IMR-90 (cell line): Measurements from ENCODE around the gene FAM168B. TPM values are rescaled to one million over a fixed set of nuclear protein-coding genes. Genes with fewer than 3 reads are reported as not detected.

Source experiments
- ATAC-seq: fragments of 200-7000 bp; cut with Tn5 transposase; 2 replicates; pipeline ENCODE4 v1.9.1; 2020; ENCODE audit warnings: low read depth, mild to moderate bottlenecking, moderate library complexity
- BruUV-seq: library from RNA; stranded (reverse); fragments of 400-500 nt; replicated peaks from 2 replicates; lab custom pipeline; 2021; lab: Mats Ljungman, UMichigan
- CTCF ChIA-PET: fragments of 300-600 bp; formaldehyde crosslinking; extraction: SDS; loops from one replicate; lab custom pipeline; 2021; ENCODE audit warnings: antibody characterized with exemption; lab: Yijun Ruan, JAX
- POLR2A ChIA-PET: fragments of 300-600 bp; sonication (Branson Sonifier 250); formaldehyde crosslinking; loops from one replicate; lab custom pipeline; 2022; ENCODE audit warnings: antibody characterized with exemption; ENCODE audit not compliant: unreplicated experiment; lab: Charles Lee
- DNase-seq: peaks from one replicate; pipeline ENCODE4 v3.0.0; 2013
- H2AFZ ChIP-seq: replicated peaks from 2 replicates; pipeline ENCODE3; 2013; ENCODE audit warnings: low read length, mild to moderate bottlenecking; ENCODE audit not compliant: poor library complexity
- H2AK5ac ChIP-seq: 2 replicates; pipeline ENCODE4 v1.6.1; 2013; ENCODE audit warnings: low read depth, low read length, inconsistent platforms
- H2AK9ac ChIP-seq: replicated peaks from 2 replicates; pipeline ENCODE3; 2013; ENCODE audit warnings: mild to moderate bottlenecking, low read depth, low read length, moderate library complexity; ENCODE audit not compliant: poor library complexity
- H2BK120ac ChIP-seq: 2 replicates; pipeline ENCODE4 v1.6.1; 2013; ENCODE audit warnings: low read depth, low read length, inconsistent platforms
- H2BK15ac ChIP-seq: 3 replicates; pipeline ENCODE4 v1.6.1; 2013; ENCODE audit warnings: low read depth, low read length, inconsistent platforms
- H2BK20ac ChIP-seq: 2 replicates; pipeline ENCODE4 v1.6.1; 2013; ENCODE audit warnings: low read depth, mild to moderate bottlenecking, inconsistent platforms, low read length, moderate library complexity
- H2BK5ac ChIP-seq: 2 replicates; pipeline ENCODE4 v1.6.1; 2013; ENCODE audit warnings: mild to moderate bottlenecking, low read depth, low read length, inconsistent platforms; ENCODE audit not compliant: poor library complexity, severe bottlenecking
- H3K14ac ChIP-seq: replicated peaks from 2 replicates; pipeline ENCODE4 v1.6.1; 2013; ENCODE audit warnings: low read depth, low read length, inconsistent platforms
- H3K18ac ChIP-seq: 2 replicates; pipeline ENCODE4 v1.6.1; 2013; ENCODE audit warnings: low read depth, low read length, control low read depth
- H3K23ac ChIP-seq: 2 replicates; pipeline ENCODE4 v1.6.1; 2013; ENCODE audit warnings: low read depth, low read length, inconsistent platforms
- H3K27ac ChIP-seq: 2 replicates; pipeline ENCODE4 v1.5.1; 2013; ENCODE audit warnings: mild to moderate bottlenecking, control low read depth, low read length; ENCODE audit not compliant: insufficient read depth
- H3K27me3 ChIP-seq: 2 replicates; pipeline ENCODE4 v1.6.1; 2013; ENCODE audit warnings: low read length; ENCODE audit not compliant: control insufficient read depth, insufficient read depth
- H3K36me3 ChIP-seq: 2 replicates; pipeline ENCODE4 v1.6.1; 2013; ENCODE audit warnings: low read length, mixed read lengths; ENCODE audit not compliant: control insufficient read depth, insufficient read depth
- H3K4ac ChIP-seq: 2 replicates; pipeline ENCODE4 v1.6.1; 2013; ENCODE audit warnings: low read depth, low read length, inconsistent platforms
- H3K4me1 ChIP-seq: 2 replicates; pipeline ENCODE4 v1.6.1; 2013; ENCODE audit warnings: low read length, mixed read lengths; ENCODE audit not compliant: control insufficient read depth, insufficient read depth
- H3K4me2 ChIP-seq: 2 replicates; pipeline ENCODE4 v1.6.1; 2013; ENCODE audit warnings: low read depth, mild to moderate bottlenecking, control low read depth, low read length, moderate library complexity
- H3K4me3 ChIP-seq: 2 replicates; pipeline ENCODE4 v1.5.1; 2013; ENCODE audit warnings: low read depth, mild to moderate bottlenecking, control low read depth, low read length, moderate library complexity; ENCODE audit not compliant: insufficient read depth
- H3K56ac ChIP-seq: 2 replicates; pipeline ENCODE4 v1.6.1; 2013; ENCODE audit warnings: low read length, inconsistent platforms; ENCODE audit not compliant: insufficient read depth; ENCODE audit errors: extremely low read depth
- H3K79me1 ChIP-seq, 2 experiments: 2 replicates each; pipeline ENCODE4 v1.6.1; 2013; ENCODE audit warnings: low read length in 2 of 2, inconsistent platforms in 1 of 2, low read depth in 1 of 2
- H3K9ac ChIP-seq: 2 replicates; pipeline ENCODE4 v1.6.1; 2013; ENCODE audit warnings: low read depth, low read length, control low read depth
- H3K9me1 ChIP-seq: 2 replicates; pipeline ENCODE4 v1.6.1; 2013; ENCODE audit warnings: low read length, inconsistent platforms; ENCODE audit not compliant: insufficient read depth
- H3K9me3 ChIP-seq: 2 replicates; pipeline ENCODE4 v1.6.1; 2013; ENCODE audit warnings: low read length; ENCODE audit not compliant: control insufficient read depth, insufficient read depth
- H4K20me1 ChIP-seq: 2 replicates; pipeline ENCODE4 v1.6.1; 2013; ENCODE audit warnings: low read length, inconsistent platforms; ENCODE audit not compliant: insufficient read depth
- H4K5ac ChIP-seq: 2 replicates; pipeline ENCODE4 v1.6.1; 2013; ENCODE audit warnings: mild to moderate bottlenecking, low read depth, low read length, control low read depth
- H4K8ac ChIP-seq, 2 experiments: 2 replicates each; pipeline ENCODE4 v1.6.1; 2013; ENCODE audit warnings: low read depth in 2 of 2, low read length in 2 of 2, control low read depth in 1 of 2, inconsistent platforms in 1 of 2
- H4K91ac ChIP-seq: 2 replicates; pipeline ENCODE4 v1.6.1; 2013; ENCODE audit warnings: low read depth, low read length, inconsistent platforms; ENCODE audit not compliant: insufficient read depth
- BHLHE40 ChIP-seq: fragments of 150-350 bp; IDR thresholded peaks from 2 replicates; pipeline ENCODE4 v1.6.1; 2016; ENCODE audit warnings: mild to moderate bottlenecking, low read depth, low read length
- CHD1 ChIP-seq: IDR thresholded peaks from 2 replicates; pipeline ENCODE4 v1.6.1; 2012; ENCODE audit warnings: low read depth, low read length, improper control_type of control experiment
- CTCF ChIP-seq: conservative IDR thresholded peaks from 2 replicates; pipeline ENCODE4 v1.5.1; 2012; ENCODE audit warnings: mild to moderate bottlenecking, low read depth, low read length, improper control_type of control experiment
- ELK1 ChIP-seq: fragments of 150-350 bp; IDR thresholded peaks from 2 replicates; pipeline ENCODE4 v1.6.1; 2016; ENCODE audit warnings: low read depth, mild to moderate bottlenecking, low read length, moderate library complexity, borderline replicate concordance
- FOS ChIP-seq: fragments of 150-350 bp; IDR thresholded peaks from 2 replicates; pipeline ENCODE4 v1.6.1; 2016; ENCODE audit warnings: low read depth, low read length
- MAFK ChIP-seq: IDR thresholded peaks from 2 replicates; pipeline ENCODE4 v1.6.1; 2012; ENCODE audit warnings: low read depth, low read length, improper control_type of control experiment
- MAZ ChIP-seq: IDR thresholded peaks from 2 replicates; pipeline ENCODE4 v1.6.1; 2012; ENCODE audit warnings: low read depth, mild to moderate bottlenecking, low read length, improper control_type of control experiment, moderate library complexity, borderline replicate concordance
- NFE2L2 ChIP-seq: fragments of 150-350 bp; IDR thresholded peaks from 2 replicates; pipeline ENCODE4 v1.6.1; 2016; ENCODE audit warnings: low read depth, mild to moderate bottlenecking, low read length
- POLR2A ChIP-seq: IDR thresholded peaks from 2 replicates; pipeline ENCODE4 v1.6.1; 2012; ENCODE audit warnings: mild to moderate bottlenecking, low read depth, low read length
- RAD21 ChIP-seq: IDR thresholded peaks from 2 replicates; pipeline ENCODE4 v1.6.1; 2012; ENCODE audit warnings: low read length, improper control_type of control experiment
- RCOR1 ChIP-seq: IDR thresholded peaks from 2 replicates; pipeline ENCODE4 v1.6.1; 2012; ENCODE audit warnings: mild to moderate bottlenecking, low read length, improper control_type of control experiment; ENCODE audit not compliant: insufficient replicate concordance
- RFX5 ChIP-seq: IDR thresholded peaks from 2 replicates; pipeline ENCODE4 v1.8.0; 2012; ENCODE audit warnings: low read depth, mild to moderate bottlenecking, low read length, moderate library complexity
- SMC3 ChIP-seq: fragments of 150-350 bp; IDR thresholded peaks from 2 replicates; pipeline ENCODE4 v1.6.1; 2016; ENCODE audit warnings: low read depth, mild to moderate bottlenecking, antibody characterized with exemption, low read length, moderate library complexity
- USF2 ChIP-seq: fragments of 150-350 bp; IDR thresholded peaks from 2 replicates; pipeline ENCODE4 v1.6.1; 2017; ENCODE audit warnings: mild to moderate bottlenecking, antibody characterized with exemption, low read length, low read depth
- WGBS, 2 experiments: methylation state at CpG; one replicate each; pipeline versions ENCODE4 v1.1.5 to v1.1.7; 2013; ENCODE audit warnings: missing lambda C conversion rate in 2 of 2; ENCODE audit not compliant: insufficient read length in 1 of 2; ENCODE audit errors: extremely low coverage in 2 of 2; 5-methylcytosine and 5-hydroxymethylcytosine counted together
- dilution Hi-C: fragments of 300-500 bp; cut with HindIII; formaldehyde crosslinking; loops from one replicate; pipeline ENCODE4 v1.14.3; 2018; ENCODE audit warnings: low sequenced_read_pairs; ENCODE audit not compliant: unreplicated experiment
- in situ Hi-C: fragments of 300-500 bp; cut with MboI; formaldehyde crosslinking; loops from 3 replicates; pipeline ENCODE4 v1.14.3; 2019; ENCODE audit warnings: low sequenced_read_pairs, inconsistent platforms, mixed read lengths
- intact Hi-C: fragments of 100-400 bp; cut with micrococcal nuclease; formaldehyde crosslinking; loops from 2 replicates; pipeline ENCODE4 v1.10.0; 2022
- polyA plus RNA-seq, 3 experiments: library from polyadenylated mRNA; depleted of rRNA; stranded (reverse); fragments of >200 nt; gene quantifications; 2 replicates each; pipeline ENCODE4 v1.2.3, GENCODE V29; 2012; ENCODE audit warnings: low replicate concordance in 1 of 3
- total RNA-seq: library from RNA; depleted of rRNA; stranded (reverse); fragments of >200 nt; gene quantifications from 2 replicates; pipeline ENCODE4 v1.2.3, GENCODE V29; 2012

The FAM168B gene
- total and polyA plus RNA-seq, 2 of the 4 experiments (the other 2 are of a cell fraction): 76.4 to 106 TPM

- Histone ChIP-seq H4K91ac (no peak overlapping the region), H2AK5ac (no peak overlapping the region), H2AK9ac (peak overlapping the region; percentile 31), H3K14ac (no peak overlapping the region), H3K27me3 (no peaks in the 10 kb centered on the region), H2BK20ac (no peak overlapping the region), H3K9ac (peak overlapping the region; percentile 80; the same call in 1 of the 2 replicates), H3K4me3 (no peak overlapping the region; the same call in 1 of the 2 replicates), H4K20me1 (peaks cover 28% of the 10 kb centered on the region), H2BK120ac (no peak overlapping the region), H3K4ac (peak overlapping the region; percentile 38; the same call in 1 of the 2 replicates), H4K8ac (peak overlapping the region; percentile 84 to 99; a peak in 3 of 4 replicates), H3K9me1 (no peaks in the 10 kb centered on the region; the same call in 1 of the 2 replicates), H3K36me3 (peaks cover 2% of the 10 kb centered on the region), H4K5ac (peak overlapping the region; percentile 76; the same call in 1 of the 2 replicates), H3K4me2 (peak overlapping the region; percentile 59; the same call in 1 of the 2 replicates), H3K56ac (no peak overlapping the region), H3K27ac (no peak overlapping the region), H3K9me3 (no peaks in the 10 kb centered on the region), H2BK5ac (no peak overlapping the region), H3K18ac (no peak overlapping the region), H3K4me1 (no peaks in the 10 kb centered on the region), H2AFZ (peak overlapping the region; percentile 0), H3K79me1 (peaks cover 5% of the 10 kb centered on the region in 2 experiments; a peak in 3 of 4 replicates), H2BK15ac (no peak overlapping the region), H3K23ac (0 out of 2 replicates have a peak overlapping the region, but pooled peaks have one; percentile 31)
- intact Hi-C loops (loop anchor here (5.0 to 10.0 kb wide), 2 partner anchors 37 to 300 kb away; no protein-coding TSS in a partner anchor), dilution Hi-C loops (no loop called here), in situ Hi-C loops (no loop called here)
- no TSS peak for BruUV-seq
- ATAC-seq: no peak
- 79% methylated on average over 12 of the region's 22 CpGs; no CpG with 5 or more reads in 1 of the 2 experiments for WGBS, 2 experiments
- POLR2A ChIA-PET: no interaction called here
- peak; percentile 7 for DNase-seq
- CTCF ChIA-PET: no interaction called here
- TF ChIP-seq POLR2A (no peak), CTCF (no peak), SMC3 (no peak), USF2 (no peak), FOS (no peak), RCOR1 (no peak), MAFK (no peak), RFX5 (no peak), ELK1 (no peak), MAZ (no peak), RAD21 (no peak), CHD1 (no peak), NFE2L2 (no peak), BHLHE40 (no peak)
These were observed 1.4 kb upstream of the FAM168B start for GRCh38 chr2:131094463-131095281.
